HEK293 (cell line): ENCODE results near the gene CACNB3.

ENCODE experiments used
- FEZF1 ChIP-seq: fragments of 450-650 bp; formaldehyde crosslinking; IDR thresholded peaks from 2 replicates; pipeline ENCODE4 v1.5.1; 2016; ENCODE audit warnings: missing biosample characterization, missing genetic modification characterization
- GLIS2 ChIP-seq: fragments of 450-650 bp; formaldehyde crosslinking; IDR thresholded peaks from 2 replicates; pipeline ENCODE4 v1.5.1; 2016; ENCODE audit warnings: missing biosample characterization, missing genetic modification characterization
- OSR2 ChIP-seq: fragments of 450-650 bp; formaldehyde crosslinking; IDR thresholded peaks from 2 replicates; pipeline ENCODE4 v1.5.1; 2016; ENCODE audit warnings: missing biosample characterization, missing genetic modification characterization
- SP2 ChIP-seq: fragments of 450-650 bp; formaldehyde crosslinking; IDR thresholded peaks from 2 replicates; pipeline ENCODE4 v1.5.1; 2016; ENCODE audit warnings: missing biosample characterization, missing genetic modification characterization
- SP7 ChIP-seq: fragments of 450-650 bp; formaldehyde crosslinking; IDR thresholded peaks from 2 replicates; pipeline ENCODE4 v1.5.1; 2016; ENCODE audit warnings: missing biosample characterization, missing genetic modification characterization
- WT1 ChIP-seq: fragments of 450-650 bp; formaldehyde crosslinking; IDR thresholded peaks from 2 replicates; pipeline ENCODE4 v1.5.1; 2016; ENCODE audit warnings: missing biosample characterization, missing genetic modification characterization
- ZBTB17 ChIP-seq: fragments of 450-650 bp; formaldehyde crosslinking; IDR thresholded peaks from 2 replicates; pipeline ENCODE4 v1.5.1; 2016; ENCODE audit warnings: missing biosample characterization, missing genetic modification characterization
- ZEB2 ChIP-seq: fragments of 450-650 bp; formaldehyde crosslinking; IDR thresholded peaks from 2 replicates; pipeline ENCODE4 v1.5.1; 2016; ENCODE audit warnings: missing biosample characterization, missing genetic modification characterization
- ZNF2 ChIP-seq: fragments of 450-650 bp; formaldehyde crosslinking; IDR thresholded peaks from 2 replicates; pipeline ENCODE4 v1.5.1; 2016; ENCODE audit warnings: missing biosample characterization, missing genetic modification characterization
- ZNF239 ChIP-seq: fragments of 450-650 bp; formaldehyde crosslinking; IDR thresholded peaks from 2 replicates; pipeline ENCODE4 v1.5.1; 2016; ENCODE audit warnings: missing biosample characterization, missing genetic modification characterization
- ZNF335 ChIP-seq: fragments of 450-650 bp; formaldehyde crosslinking; conservative IDR thresholded peaks from 2 replicates; pipeline ENCODE4 v1.5.1; 2016; ENCODE audit warnings: missing biosample characterization, missing genetic modification characterization
- ZNF501 ChIP-seq: fragments of 450-650 bp; formaldehyde crosslinking; IDR thresholded peaks from 2 replicates; pipeline ENCODE4 v1.5.1; 2016; ENCODE audit warnings: missing biosample characterization, missing genetic modification characterization
- ZNF514 ChIP-seq: fragments of 450-650 bp; formaldehyde crosslinking; IDR thresholded peaks from 2 replicates; pipeline ENCODE4 v1.5.1; 2016; ENCODE audit warnings: missing biosample characterization, missing genetic modification characterization
- ZNF76 ChIP-seq: fragments of 450-650 bp; formaldehyde crosslinking; IDR thresholded peaks from 2 replicates; pipeline ENCODE4; 2016; ENCODE audit warnings: low read depth, missing biosample characterization, missing genetic modification characterization, borderline replicate concordance
- ZSCAN30 ChIP-seq: fragments of 450-650 bp; IDR thresholded peaks from 2 replicates; pipeline ENCODE4 v1.5.1; 2018; ENCODE audit warnings: missing biosample characterization, mild to moderate bottlenecking, missing genetic modification characterization, moderate library complexity
- TF ChIP-seq, protein P1 (sequence below): fragments of 450-650 bp; IDR thresholded peaks from 2 replicates; pipeline ENCODE4 v1.5.1; 2018; ENCODE audit warnings: missing biosample characterization, missing genetic modification characterization
- TF ChIP-seq, protein P2 (sequence below): fragments of 450-650 bp; formaldehyde crosslinking; IDR thresholded peaks from 2 replicates; pipeline ENCODE4 v1.5.1; 2016; ENCODE audit warnings: missing biosample characterization, missing genetic modification characterization
- TF ChIP-seq, protein P3 (sequence below): fragments of 450-650 bp; formaldehyde crosslinking; IDR thresholded peaks from 2 replicates; pipeline ENCODE4 v1.5.1; 2017; ENCODE audit warnings: missing biosample characterization, missing genetic modification characterization
- TF ChIP-seq, protein P4 (sequence below): fragments of 450-650 bp; formaldehyde crosslinking; IDR thresholded peaks from 2 replicates; pipeline ENCODE4 v1.5.1; 2016; ENCODE audit warnings: missing biosample characterization, missing genetic modification characterization
- TF ChIP-seq, protein P5 (sequence below): fragments of 450-650 bp; formaldehyde crosslinking; IDR thresholded peaks from 2 replicates; pipeline ENCODE4 v1.5.1; 2016; ENCODE audit warnings: missing biosample characterization, missing genetic modification characterization

CACNB3 gene

DNA sequence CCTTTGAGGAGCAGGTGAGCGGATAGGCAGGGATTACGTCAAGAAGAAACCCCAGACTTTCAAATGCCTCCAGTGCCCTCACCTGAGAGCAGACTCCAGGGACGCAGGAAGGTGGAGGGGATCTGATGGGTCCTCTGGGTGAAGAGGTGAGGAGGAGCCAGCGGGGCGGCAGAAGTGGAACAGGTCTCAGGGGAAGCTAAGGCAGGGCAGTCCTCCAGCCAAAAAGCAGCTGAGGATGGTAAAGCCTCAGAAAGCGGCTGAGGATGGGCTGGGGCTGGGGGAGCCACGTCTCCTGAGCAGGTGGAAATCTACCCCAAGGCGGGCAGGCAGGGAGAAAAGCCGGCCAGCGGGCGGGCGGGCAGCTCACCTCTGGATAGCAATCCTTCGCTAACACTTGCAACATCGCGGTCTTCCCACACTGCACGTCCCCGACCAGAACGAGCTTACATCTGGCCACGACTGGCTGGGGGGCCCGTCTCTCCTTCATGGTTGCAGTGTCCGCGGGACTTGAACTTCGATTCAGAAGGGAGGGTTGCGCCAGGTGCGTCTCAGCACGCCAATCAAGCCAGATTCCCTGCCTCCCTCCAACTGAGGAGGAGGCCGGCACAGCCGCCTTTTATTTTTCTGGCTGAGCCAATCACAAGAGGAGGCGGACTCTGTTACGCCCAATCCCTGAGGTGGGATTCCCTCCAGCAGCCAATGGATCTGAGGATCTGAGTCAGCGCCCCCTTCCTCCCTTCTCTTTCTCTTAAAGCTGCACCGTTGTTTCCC lies 47.2 kb downstream of the CACNB3 start, which contains the start of gene RND1 (continued):
- TF ChIP-seq ZNF2 (tag by site-specific recombination) (peak; percentile 47; the same call in 1 of the 2 replicates), GLIS2 (no peak; the same call in 1 of the 2 replicates), FEZF1 (tag by site-specific recombination) (peak; percentile 65), ZNF501 (tag by site-specific recombination) (peak; percentile 56; the same call in 1 of the 2 replicates), ZNF335 (tag by site-specific recombination) (peak; percentile 62), SP7 (tag by site-specific recombination) (peak; percentile 69), ZBTB17 (tag by site-specific recombination) (peak; percentile 28; the same call in 1 of the 2 replicates), ZNF514 (tag by site-specific recombination) (no peak), ZNF239 (tag by site-specific recombination) (no peak), SP2 (tag by site-specific recombination) (peak; percentile 95), ZEB2 (peak; percentile 67), ZSCAN30 (tag by site-specific recombination) (peak; percentile 67; the same call in 1 of the 2 replicates), WT1 (tag by site-specific recombination) (peak; percentile 73), ZNF76 (tag by site-specific recombination) (peak; percentile 47; the same call in 1 of the 2 replicates), OSR2 (tag by site-specific recombination) (no peak)
- TF ChIP-seq, protein P1, sequence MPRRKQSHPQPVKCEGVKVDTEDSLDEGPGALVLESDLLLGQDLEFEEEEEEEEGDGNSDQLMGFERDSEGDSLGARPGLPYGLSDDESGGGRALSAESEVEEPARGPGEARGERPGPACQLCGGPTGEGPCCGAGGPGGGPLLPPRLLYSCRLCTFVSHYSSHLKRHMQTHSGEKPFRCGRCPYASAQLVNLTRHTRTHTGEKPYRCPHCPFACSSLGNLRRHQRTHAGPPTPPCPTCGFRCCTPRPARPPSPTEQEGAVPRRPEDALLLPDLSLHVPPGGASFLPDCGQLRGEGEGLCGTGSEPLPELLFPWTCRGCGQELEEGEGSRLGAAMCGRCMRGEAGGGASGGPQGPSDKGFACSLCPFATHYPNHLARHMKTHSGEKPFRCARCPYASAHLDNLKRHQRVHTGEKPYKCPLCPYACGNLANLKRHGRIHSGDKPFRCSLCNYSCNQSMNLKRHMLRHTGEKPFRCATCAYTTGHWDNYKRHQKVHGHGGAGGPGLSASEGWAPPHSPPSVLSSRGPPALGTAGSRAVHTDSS (tag by site-specific recombination), result peak; percentile 87
- TF ChIP-seq, protein P2, sequence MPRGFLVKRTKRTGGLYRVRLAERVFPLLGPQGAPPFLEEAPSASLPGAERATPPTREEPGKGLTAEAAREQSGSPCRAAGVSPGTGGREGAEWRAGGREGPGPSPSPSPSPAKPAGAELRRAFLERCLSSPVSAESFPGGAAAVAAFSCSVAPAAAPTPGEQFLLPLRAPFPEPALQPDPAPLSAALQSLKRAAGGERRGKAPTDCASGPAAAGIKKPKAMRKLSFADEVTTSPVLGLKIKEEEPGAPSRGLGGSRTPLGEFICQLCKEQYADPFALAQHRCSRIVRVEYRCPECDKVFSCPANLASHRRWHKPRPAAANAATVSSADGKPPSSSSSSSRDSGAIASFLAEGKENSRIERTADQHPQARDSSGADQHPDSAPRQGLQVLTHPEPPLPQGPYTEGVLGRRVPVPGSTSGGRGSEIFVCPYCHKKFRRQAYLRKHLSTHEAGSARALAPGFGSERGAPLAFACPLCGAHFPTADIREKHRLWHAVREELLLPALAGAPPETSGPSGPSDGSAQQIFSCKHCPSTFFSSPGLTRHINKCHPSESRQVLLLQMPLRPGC (tag by site-specific recombination), result peak; percentile 31; the same call in 1 of the 2 replicates
- TF ChIP-seq, protein P3, sequence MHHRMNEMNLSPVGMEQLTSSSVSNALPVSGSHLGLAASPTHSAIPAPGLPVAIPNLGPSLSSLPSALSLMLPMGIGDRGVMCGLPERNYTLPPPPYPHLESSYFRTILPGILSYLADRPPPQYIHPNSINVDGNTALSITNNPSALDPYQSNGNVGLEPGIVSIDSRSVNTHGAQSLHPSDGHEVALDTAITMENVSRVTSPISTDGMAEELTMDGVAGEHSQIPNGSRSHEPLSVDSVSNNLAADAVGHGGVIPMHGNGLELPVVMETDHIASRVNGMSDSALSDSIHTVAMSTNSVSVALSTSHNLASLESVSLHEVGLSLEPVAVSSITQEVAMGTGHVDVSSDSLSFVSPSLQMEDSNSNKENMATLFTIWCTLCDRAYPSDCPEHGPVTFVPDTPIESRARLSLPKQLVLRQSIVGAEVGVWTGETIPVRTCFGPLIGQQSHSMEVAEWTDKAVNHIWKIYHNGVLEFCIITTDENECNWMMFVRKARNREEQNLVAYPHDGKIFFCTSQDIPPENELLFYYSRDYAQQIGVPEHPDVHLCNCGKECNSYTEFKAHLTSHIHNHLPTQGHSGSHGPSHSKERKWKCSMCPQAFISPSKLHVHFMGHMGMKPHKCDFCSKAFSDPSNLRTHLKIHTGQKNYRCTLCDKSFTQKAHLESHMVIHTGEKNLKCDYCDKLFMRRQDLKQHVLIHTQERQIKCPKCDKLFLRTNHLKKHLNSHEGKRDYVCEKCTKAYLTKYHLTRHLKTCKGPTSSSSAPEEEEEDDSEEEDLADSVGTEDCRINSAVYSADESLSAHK (tag by site-specific recombination), result peak; percentile 9; the same call in 1 of the 2 replicates
- TF ChIP-seq, protein P4, sequence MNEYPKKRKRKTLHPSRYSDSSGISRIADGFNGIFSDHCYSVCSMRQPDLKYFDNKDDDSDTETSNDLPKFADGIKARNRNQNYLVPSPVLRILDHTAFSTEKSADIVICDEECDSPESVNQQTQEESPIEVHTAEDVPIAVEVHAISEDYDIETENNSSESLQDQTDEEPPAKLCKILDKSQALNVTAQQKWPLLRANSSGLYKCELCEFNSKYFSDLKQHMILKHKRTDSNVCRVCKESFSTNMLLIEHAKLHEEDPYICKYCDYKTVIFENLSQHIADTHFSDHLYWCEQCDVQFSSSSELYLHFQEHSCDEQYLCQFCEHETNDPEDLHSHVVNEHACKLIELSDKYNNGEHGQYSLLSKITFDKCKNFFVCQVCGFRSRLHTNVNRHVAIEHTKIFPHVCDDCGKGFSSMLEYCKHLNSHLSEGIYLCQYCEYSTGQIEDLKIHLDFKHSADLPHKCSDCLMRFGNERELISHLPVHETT (tag by site-specific recombination), result 0 out of 2 replicates have a peak, but pooled peaks have one; percentile 61
- TF ChIP-seq, protein P5, sequence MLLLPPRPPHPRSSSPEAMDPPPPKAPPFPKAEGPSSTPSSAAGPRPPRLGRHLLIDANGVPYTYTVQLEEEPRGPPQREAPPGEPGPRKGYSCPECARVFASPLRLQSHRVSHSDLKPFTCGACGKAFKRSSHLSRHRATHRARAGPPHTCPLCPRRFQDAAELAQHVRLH, result peak; percentile 14; the same call in 1 of the 2 replicates
- TF ChIP-seq, all 188 proteins: peak for 34
